ENCODE measurements around the gene C11orf52.
A peak's percentile ranks its signal among the peaks of the same experiment; 100 is the strongest.

C11orf52 gene

GRCh38 chr11:111913031-111913861, 5.5 kb upstream of the C11orf52 start:
- no peak for DNase-seq (ENCODE audit: low read depth)
- peak overlapping the region; percentile 38 for H3K4me3 ChIP-seq (ENCODE audit: control insufficient read depth, low read depth, low read length)
- TF ChIP-seq CTCF (IDR thresholded peaks at IDR 0.05; ENCODE audit: control insufficient read depth, insufficient read depth, low read depth, low read length, missing control alignments), result no peak

DNA sequence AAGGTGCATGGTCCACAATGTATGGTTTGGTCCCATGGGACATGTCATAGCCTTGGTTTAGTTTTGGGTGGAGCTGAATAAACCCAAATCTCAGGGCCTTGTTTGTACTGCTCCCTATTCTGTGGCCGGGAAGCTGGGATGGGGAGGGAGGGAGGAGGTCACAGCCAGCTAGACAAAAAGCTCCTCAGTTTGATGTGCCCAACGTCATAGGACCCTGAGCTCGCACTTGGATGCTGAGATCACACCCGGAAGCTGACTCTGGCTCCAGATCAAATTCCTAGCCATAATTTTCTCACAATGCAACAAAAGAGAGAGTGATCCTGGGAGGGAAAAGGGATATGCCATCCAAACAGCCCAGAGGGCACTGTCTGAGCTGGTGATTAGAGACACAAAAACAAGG, 4.7 kb upstream of the C11orf52 start:
- DNase-seq (ENCODE audit: low read depth), result no peak
- no peak for TF ChIP-seq CTCF (IDR thresholded peaks at IDR 0.05; ENCODE audit: control insufficient read depth, insufficient read depth, low read depth, low read length, missing control alignments)
- H3K4me3 ChIP-seq (ENCODE audit: control insufficient read depth, low read depth, low read length), result no peak overlapping the region

DNA sequence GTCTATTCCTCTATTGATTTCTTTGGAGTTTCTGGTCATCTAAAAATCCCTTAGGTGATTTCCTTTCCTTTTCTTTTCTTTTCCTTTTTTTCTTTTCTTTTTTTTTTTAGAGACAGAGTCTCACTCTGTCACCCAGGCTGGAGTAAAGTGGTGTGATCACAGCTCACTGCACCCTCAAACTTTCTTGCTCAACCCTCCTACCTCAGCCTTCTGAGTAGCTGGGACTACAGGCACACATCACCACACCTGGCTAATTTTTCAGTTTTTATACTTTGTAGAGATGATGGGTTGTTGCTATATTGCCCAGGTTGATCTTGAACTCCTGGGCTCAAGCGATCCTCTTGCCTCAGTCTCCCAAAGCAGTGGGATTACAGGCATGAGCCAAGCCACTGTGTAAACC, 1.9 kb upstream of the C11orf52 start:
- TF ChIP-seq CTCF (IDR thresholded peaks at IDR 0.05; ENCODE audit: control insufficient read depth, insufficient read depth, low read depth, low read length, missing control alignments), result no peak
- DNase-seq (ENCODE audit: low read depth), result no peak
- H3K4me3 ChIP-seq (ENCODE audit: control insufficient read depth, low read depth, low read length), result no peak overlapping the region

DNA sequence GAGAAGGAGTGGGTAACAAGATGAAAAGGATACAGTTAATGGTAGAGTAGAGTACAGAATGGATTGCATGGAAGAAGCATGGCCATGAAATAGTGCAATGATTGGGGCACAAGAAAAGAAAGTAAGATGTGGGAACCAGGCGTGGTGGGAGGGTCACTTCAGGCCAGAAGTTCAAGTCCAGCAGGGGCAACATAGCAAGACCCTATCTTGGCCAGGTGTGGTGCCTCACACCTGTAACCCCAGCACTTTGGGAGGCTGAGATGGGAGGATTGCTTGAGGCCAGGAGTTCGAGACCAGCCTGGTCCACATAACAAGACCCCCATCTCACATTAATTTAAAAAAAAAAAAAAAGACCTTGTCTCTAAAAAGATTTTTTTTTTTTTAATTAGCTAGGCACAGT, 1.4 kb upstream of the C11orf52 start:
- no peak for DNase-seq (ENCODE audit: low read depth)
- TF ChIP-seq CTCF (IDR thresholded peaks at IDR 0.05; ENCODE audit: control insufficient read depth, insufficient read depth, low read depth, low read length, missing control alignments), result no peak
- H3K4me3 ChIP-seq (ENCODE audit: control insufficient read depth, low read depth, low read length), result no peak overlapping the region

GRCh38 chr11:111917788-111918187, 925 bp upstream of the C11orf52 start:
- no peak overlapping the region for H3K4me3 ChIP-seq (ENCODE audit: control insufficient read depth, low read depth, low read length)
- no peak for DNase-seq (ENCODE audit: low read depth)
- TF ChIP-seq CTCF (IDR thresholded peaks at IDR 0.05; ENCODE audit: control insufficient read depth, insufficient read depth, low read depth, low read length, missing control alignments), result no peak

- no peak for DNase-seq (ENCODE audit: low read depth)
- no peak for TF ChIP-seq CTCF (IDR thresholded peaks at IDR 0.05; ENCODE audit: control insufficient read depth, insufficient read depth, low read depth, low read length, missing control alignments)
- no peak overlapping the region for H3K4me3 ChIP-seq (ENCODE audit: control insufficient read depth, low read depth, low read length)
Measured at GRCh38 chr11:111920908-111921307, 2.2 kb downstream of the C11orf52 start.
